GM18520 (cell line): ENCODE measurements around the gene TNFRSF4.
"Not testable (repeated sequence)": the region's sequence is repeated elsewhere in the genome, so short reads cannot be mapped to it uniquely, and the experiment has no call there.

Experiments
- ATAC-seq: cut with Tn5 transposase; IDR thresholded peaks from one replicate; pipeline ENCODE4 v1.9.1; 2021; ENCODE audit not compliant: unreplicated experiment

The TNFRSF4 gene

GRCh38 chr1:1213345-1214265, at the start of gene TNFRSF4:
Gene TNFRSF4, minus strand, starts transcription at chr1:1214153. Its CDS starts 26 bp downstream, at chr1:1214127.
- no peak for ATAC-seq

DNA sequence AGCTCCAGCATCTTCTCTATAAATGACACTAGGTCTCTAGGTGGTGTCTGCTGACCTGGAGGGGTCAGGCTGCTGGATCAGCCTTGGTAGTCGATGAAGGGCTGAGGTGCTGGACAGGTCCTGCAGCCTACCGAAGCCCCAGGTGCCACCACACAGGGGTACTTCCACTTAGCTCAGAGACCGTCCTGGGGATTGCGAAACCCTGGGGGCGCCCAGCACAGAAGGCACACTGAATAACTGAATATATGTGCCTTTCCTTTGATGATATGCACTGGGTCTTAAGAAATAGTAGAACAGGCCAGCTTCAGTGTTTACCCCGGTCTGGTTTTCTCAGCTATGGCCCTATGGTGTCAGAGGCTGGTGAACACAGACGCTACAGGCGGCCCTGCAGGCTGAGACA, 48.8 kb upstream of the TNFRSF4 start:
- no peak for ATAC-seq

DNA sequence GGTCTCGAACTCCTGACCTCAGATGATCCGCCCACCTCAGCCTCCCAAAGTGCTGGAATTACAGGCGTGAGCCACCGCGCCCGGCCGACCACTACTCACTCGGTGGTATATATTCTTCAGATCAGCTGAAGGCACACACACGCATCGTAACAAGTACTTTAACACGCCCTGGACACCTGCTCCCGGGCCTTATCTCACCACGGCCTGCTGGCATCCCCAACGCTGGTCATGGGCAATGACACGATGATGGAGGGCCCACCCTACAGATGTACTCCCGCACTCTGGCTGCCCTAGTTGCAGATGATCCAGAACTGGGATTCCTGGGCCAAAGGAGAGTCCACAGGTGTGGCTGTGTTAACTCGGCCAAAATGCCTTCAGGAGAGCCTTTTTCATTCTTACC, 48.1 kb upstream of the TNFRSF4 start:
- no peak for ATAC-seq

DNA sequence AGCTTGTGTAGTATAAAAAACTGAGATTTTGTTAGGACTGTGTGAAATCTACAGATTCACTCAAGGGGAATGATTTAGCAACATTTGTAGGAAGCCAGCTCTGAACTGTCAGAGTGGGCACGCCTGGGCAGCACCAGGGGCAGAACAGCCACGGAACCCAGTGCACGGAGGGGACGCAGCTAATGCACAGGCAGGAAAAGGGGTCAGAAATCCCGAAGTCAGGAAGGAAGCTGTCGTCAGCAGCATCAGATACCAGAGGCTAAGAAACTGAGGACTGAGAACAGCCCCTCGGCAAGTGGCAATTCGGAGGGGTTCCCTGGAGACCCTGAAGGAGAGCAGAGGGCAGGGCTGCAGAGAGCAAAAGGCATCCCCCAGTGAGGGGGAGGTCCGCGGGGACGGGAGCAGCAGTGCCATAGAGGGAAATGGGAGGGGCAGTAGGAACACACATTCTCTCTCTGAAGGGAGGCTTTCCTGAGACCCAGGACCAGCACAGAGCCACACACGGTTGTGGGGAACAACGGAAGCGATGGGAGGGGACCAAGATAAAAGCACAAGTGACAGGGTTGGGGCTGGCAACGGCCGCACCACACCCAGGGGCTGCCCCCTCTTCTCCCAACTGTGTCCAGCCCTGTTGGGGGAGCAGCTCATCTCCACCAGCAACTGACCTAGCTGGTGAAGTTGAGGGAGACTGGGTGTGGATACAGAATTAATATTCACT, 47.0 kb upstream of the TNFRSF4 start:
- ATAC-seq = no peak

DNA sequence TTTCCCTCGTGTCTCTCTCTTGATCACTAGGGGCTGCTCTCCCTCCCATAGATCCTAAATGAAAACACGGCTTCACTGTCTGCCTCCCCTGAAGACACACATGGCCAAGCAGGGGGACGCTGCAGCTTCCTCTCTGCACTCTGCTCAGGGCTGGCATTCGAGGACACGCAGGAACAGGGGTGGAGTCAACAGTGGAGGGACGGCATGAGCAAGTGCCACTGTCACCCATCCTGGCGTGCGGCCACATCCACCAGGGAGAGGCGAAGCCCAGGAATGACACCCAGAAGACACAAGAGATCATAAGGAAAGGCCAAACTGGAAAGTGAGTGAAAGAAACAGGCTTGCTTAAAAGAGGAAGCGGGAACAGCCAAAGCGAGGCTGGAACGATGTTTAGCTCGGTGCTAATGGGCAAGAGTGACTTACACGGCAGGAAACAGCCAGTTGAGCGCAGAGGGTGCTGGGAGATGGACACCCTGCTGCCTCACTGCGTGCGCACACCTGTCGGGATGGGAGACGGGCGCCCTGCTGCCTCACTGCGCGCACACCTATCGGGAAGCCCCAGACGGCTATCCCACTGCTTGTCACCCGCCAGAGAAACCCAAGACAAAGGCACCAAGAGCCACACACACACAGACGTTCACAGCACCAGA, 46.1 kb upstream of the TNFRSF4 start:
- no peak for ATAC-seq

GRCh38 chr1:1259540-1259939, 45.6 kb upstream of the TNFRSF4 start:
- ATAC-seq = no peak

DNA sequence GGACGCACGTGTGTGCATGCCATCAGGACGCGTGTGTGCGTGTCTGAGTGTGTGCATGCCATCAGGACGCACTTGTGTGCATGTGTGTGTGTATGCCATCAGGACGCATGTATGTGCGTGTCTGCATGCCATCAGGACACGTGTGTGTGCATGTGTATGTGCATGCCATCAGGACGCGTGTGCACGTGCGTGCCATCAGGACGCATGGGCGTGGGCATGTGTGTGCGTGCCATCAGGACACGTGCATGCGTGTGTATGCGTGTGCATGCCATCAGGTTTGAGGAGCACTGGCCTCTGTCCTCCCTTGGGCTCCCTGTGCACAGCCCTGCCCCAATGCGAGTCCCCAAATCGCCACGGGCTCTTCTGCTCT, 45.2 kb upstream of the TNFRSF4 start:
- ATAC-seq = no peak

- no peak for ATAC-seq
Measured at GRCh38 chr1:1256956-1257871, 43.3 kb upstream of the TNFRSF4 start.

DNA sequence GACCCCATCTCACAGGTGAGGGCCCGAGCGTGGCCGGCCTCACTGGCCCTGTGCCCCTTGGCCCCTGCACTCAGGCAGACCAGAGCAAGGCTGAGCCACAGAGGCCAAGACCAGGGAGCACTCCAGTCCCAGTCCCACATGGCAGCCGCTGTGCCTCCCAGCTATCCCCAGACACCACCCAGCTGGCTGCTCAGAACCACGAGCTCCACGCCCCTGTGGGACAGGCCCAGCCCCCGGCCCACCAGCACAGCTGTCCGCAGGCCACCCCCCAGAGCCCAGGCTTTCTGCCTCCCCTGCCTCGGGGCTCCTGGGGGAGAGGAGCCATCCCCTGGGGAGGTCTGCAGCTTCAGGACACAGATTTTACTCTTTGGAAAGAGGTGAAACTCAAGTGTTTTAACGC, 41.7 kb upstream of the TNFRSF4 start:
- no peak for ATAC-seq

DNA sequence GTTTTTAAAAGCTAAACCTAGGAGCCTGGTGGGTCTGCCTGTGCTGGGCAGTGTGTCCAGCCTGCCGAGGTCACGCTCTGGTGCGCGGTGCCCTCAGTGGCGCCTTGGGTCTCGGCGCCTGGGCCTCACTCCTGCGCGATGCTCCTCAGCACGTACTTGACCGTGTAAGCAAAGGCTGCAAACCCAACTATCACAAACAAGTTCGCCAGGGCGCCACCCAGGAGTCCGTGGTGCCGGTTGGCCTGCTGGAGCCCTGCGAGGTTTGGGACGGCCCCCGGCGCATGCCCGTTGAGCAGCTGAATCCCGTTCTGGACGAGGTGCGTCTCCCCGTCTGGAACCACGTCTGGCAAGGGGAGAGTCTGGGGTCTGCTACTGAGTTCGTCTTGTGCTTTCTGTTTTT, 41.1 kb upstream of the TNFRSF4 start:
- ATAC-seq = no peak

- no peak for ATAC-seq
Measured at GRCh38 chr1:1254667-1254998, 40.7 kb upstream of the TNFRSF4 start.

- no peak for ATAC-seq
Measured at GRCh38 chr1:1253972-1254666, 40.2 kb upstream of the TNFRSF4 start.

DNA sequence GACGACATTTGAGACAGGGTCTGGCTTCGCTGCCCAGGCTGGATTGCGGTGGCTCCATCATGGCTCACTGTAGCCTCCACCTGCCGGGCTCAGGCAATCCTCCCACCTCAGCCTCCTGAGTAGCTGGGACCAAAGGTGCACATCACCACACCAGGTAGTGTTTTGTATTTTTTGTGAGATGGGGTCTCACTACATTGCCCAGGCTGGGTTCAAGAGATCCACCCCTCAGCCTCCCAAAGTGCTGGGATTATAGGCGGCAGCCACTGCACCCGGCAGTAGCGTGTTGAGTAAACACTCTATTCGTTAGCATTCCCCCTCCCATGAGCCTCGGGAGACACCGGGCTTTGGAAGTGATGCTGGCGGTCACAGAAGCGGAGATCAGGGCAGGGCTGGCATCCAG, 39.4 kb upstream of the TNFRSF4 start:
- ATAC-seq = no peak

GRCh38 chr1:1250786-1251284, 36.9 kb upstream of the TNFRSF4 start:
- no peak for ATAC-seq

DNA sequence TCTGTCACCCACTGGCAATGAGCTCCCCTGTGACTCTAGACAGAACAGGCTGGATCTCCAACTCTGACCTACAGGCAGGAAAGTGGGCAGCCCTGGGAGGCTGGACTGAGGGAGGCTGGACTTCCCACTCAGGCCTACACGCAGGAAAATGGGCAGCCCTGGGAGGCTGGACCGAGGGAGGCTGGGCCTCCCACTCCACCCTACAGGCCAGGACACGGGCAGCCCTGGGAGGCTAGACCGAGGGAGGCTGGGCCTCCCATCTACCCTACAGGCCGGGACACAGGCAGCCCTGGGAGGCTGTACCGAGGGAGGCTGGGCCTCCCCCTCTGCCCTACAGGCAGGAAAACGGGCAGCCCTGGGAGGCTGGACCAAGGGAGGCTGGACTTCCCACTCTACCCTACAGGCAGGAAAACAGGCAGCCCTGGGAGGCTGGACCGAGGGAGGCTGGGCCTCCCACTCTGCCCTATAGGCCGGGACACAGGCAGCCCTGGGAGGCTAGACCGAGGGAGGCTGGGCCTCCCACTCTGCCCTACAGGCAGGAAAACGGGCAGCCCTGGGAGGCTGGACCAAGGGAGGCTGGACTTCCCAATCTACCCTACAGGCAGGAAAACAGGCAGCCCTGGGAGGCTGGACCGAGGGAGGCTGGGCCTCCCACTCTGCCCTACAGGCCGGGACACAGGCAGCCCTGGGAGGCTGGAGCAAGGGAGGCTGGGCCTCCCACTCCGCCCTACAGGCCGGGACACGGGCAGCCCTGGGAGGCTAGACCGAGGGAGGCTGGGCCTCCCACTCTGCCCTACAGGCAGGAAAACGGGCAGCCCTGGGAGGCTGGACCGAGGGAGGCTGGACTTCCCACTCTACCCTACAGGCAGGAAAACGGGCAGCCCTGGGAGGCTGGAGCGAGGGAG, 34.3 kb upstream of the TNFRSF4 start:
- not testable (repeated sequence) for ATAC-seq

- ATAC-seq = no peak
Measured at GRCh38 chr1:1247341-1247913, 33.5 kb upstream of the TNFRSF4 start.

DNA sequence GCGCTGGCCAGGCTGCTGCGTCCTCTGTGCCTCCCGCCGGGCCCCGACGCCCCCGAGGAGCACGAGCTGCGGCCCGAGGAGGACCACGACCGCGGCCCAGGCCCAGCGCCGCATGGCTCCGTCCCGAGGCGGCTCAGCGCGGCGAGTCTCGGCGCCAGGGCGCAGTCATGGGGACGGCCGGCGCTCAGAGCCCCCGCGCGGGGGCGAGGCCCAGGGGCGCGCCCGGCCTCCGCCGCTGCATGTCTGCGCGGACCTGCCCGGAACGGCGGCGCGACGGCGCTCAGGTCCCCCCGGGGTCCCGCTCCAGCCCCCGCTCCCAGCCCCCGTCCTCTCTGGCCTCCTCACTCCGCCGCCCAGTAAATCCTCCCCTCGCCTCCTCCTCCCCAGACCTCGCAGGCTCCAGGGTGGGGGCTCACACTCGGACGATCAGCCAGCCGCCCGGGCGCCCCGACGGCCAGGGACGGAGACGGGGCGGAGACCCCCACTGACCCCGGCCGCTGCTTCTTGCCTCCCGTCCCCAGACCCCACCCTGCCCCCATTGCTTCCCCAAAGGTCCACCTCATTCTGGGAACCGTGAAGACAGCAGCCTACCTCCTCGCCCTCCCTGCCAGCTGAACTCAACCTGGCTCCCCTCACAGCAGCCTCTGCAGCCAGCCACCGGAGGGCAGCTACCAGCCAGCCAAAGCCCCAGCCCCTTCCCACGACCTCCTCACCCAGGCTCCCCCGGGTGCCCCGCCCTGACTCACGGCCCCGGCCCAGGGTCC, 32.8 kb upstream of the TNFRSF4 start, which contains the start of gene C1QTNF12:
Gene C1QTNF12, minus strand, starts transcription at position 146 of the 764 bp plus-strand sequence. Its CDS starts 32 bp downstream, at position 114.
- no peak for ATAC-seq
